B cell (primary cell): ENCODE measurements around the gene NPPB. TPM values are rescaled to one million over a fixed set of nuclear protein-coding genes. Genes with fewer than 3 reads are reported as not detected.

Source experiments
- ATAC-seq: fragments of 200-7000 bp; cut with Tn5 transposase; one replicate; pipeline ENCODE4 v1.10.0; 2021; ENCODE audit warnings: low read depth, mild to moderate bottlenecking, moderate number of reproducible peaks, moderate library complexity
- CTCF ChIA-PET: fragments of 350-600 bp; sonication (Branson Sonifier 250); formaldehyde crosslinking; loops from one replicate; lab custom pipeline; 2021; ENCODE audit warnings: antibody characterized with exemption, inconsistent platforms; lab: Charles Lee
- POLR2A ChIA-PET: fragments of 350-600 bp; sonication (Branson Sonifier 250); formaldehyde crosslinking; loops from one replicate; lab custom pipeline; 2021; ENCODE audit warnings: antibody characterized with exemption; lab: Charles Lee
- DNase-seq: peaks from one replicate; pipeline ENCODE4 v3.0.0; 2013
- H2AFZ ChIP-seq: 2 replicates; pipeline ENCODE4 v1.6.1; 2012; ENCODE audit warnings: mild to moderate bottlenecking, low read depth, low read length; ENCODE audit not compliant: insufficient read depth, poor library complexity, severe bottlenecking
- H3K27ac ChIP-seq, 2 donors: 1 replicate in 1 of 2; 2 replicates in 1 of 2; pipeline ENCODE4 v1.5.1; 2012 to 2013; ENCODE audit warnings: low read length in 2 of 2, mild to moderate bottlenecking in 2 of 2, moderate library complexity in 1 of 2
- H3K27me3 ChIP-seq, 4 experiments: fragments of 200-600 bp in 1 of 4; sonication (generic) in 1 of 4; replicated peaks in 1 of 4; 1 replicate in 2 of 4; 2 replicates in 2 of 4; pipeline versions ENCODE4 v1.6.1 to v1.7.0; 2013 to 2016; ENCODE audit warnings: low read length in 3 of 4, mild to moderate bottlenecking in 2 of 4, mixed read lengths in 1 of 4, moderate library complexity in 1 of 4; ENCODE audit not compliant: insufficient read depth in 4 of 4, control insufficient read depth in 3 of 4; ENCODE audit errors: control extremely low read depth in 1 of 4
- H3K36me3 ChIP-seq, 2 experiments: replicated peaks in 1 of 2; 1 replicate in 1 of 2; 2 replicates in 1 of 2; pipeline versions ENCODE4 v1.6.1 to v1.7.1; 2013; ENCODE audit warnings: low read length in 1 of 2; ENCODE audit not compliant: insufficient read depth in 2 of 2, control insufficient read depth in 1 of 2; ENCODE audit errors: control extremely low read depth in 1 of 2, extremely low read depth in 1 of 2
- H3K4me1 ChIP-seq, 2 donors: fragments of 200-600 bp in 1 of 2; sonication (generic) in 1 of 2; 1 replicate in 1 of 2; 2 replicates in 1 of 2; pipeline versions ENCODE4 v1.5.1 to v1.6.1; 2013 to 2017; ENCODE audit warnings: low read length in 2 of 2; ENCODE audit not compliant: control insufficient read depth in 2 of 2, insufficient read depth in 2 of 2
- H3K4me2 ChIP-seq: replicated peaks from 2 replicates; pipeline ENCODE3; 2012; ENCODE audit warnings: mild to moderate bottlenecking, low read depth, low read length; ENCODE audit not compliant: poor library complexity, severe bottlenecking
- H3K4me3 ChIP-seq, 5 experiments: fragments of 200-600 bp in 1 of 5; sonication (generic) in 1 of 5; 1 replicate in 3 of 5; 2 replicates in 2 of 5; pipeline versions ENCODE4 v1.5.1 to v1.7.0; 2011 to 2016; ENCODE audit warnings: low read length in 4 of 5, mild to moderate bottlenecking in 4 of 5, low read depth in 2 of 5, control low read depth in 1 of 5, moderate library complexity in 1 of 5; ENCODE audit not compliant: insufficient read depth in 1 of 5; ENCODE audit errors: control extremely low read depth in 1 of 5, extremely low read depth in 1 of 5
- H3K79me2 ChIP-seq: fragments of 200-600 bp; sonication (generic); one replicate; pipeline ENCODE4 v1.6.0; 2016; ENCODE audit warnings: low read length; ENCODE audit not compliant: control insufficient read depth, insufficient read depth
- H3K9ac ChIP-seq: fragments of 200-600 bp; sonication (generic); 2 replicates; pipeline ENCODE4 v1.6.1; 2017; ENCODE audit warnings: mild to moderate bottlenecking, low read length, moderate library complexity
- H3K9me3 ChIP-seq, 3 donors: one replicate each; pipeline versions ENCODE4 v1.6.1 to v1.7.1; 2013; ENCODE audit warnings: low read length in 2 of 3; ENCODE audit not compliant: control insufficient read depth in 2 of 3, insufficient read depth in 1 of 3; ENCODE audit errors: control extremely low read depth in 1 of 3
- H4K20me1 ChIP-seq: 2 replicates; pipeline ENCODE4 v1.6.0; 2012; ENCODE audit warnings: mild to moderate bottlenecking, low read length; ENCODE audit not compliant: insufficient read depth, control insufficient read depth, poor library complexity, severe bottlenecking
- H3K27ac Mint-ChIP-seq: one replicate; pipeline ENCODE4 v1.8.0; 2021; ENCODE audit warnings: mixed read lengths
- H3K27me3 Mint-ChIP-seq: one replicate; pipeline ENCODE4 v1.8.0; 2021; ENCODE audit warnings: mixed read lengths
- H3K4me1 Mint-ChIP-seq: one replicate; pipeline ENCODE4 v1.8.0; 2021; ENCODE audit warnings: mixed read lengths
- H3K4me3 Mint-ChIP-seq: one replicate; pipeline ENCODE4 v1.8.0; 2021; ENCODE audit warnings: mixed read lengths
- H3K9me3 Mint-ChIP-seq: one replicate; pipeline ENCODE4 v1.8.0; 2022; ENCODE audit warnings: mixed read lengths; ENCODE audit not compliant: insufficient read depth
- EZH2 ChIP-seq: IDR thresholded peaks from 2 replicates; pipeline ENCODE4 v1.6.1; 2012; ENCODE audit warnings: borderline replicate concordance, low read depth, mild to moderate bottlenecking, moderate library complexity, low read length; ENCODE audit not compliant: insufficient read depth, poor library complexity, severe bottlenecking
- WGBS: methylation state at CpG from one replicate; pipeline ENCODE4 v1.1.5; 2013; ENCODE audit warnings: missing lambda C conversion rate; ENCODE audit not compliant: insufficient coverage; 5-methylcytosine and 5-hydroxymethylcytosine counted together
- intact Hi-C: fragments of 100-400 bp; cut with micrococcal nuclease; formaldehyde crosslinking; loops from one replicate; pipeline ENCODE4 v1.10.0; 2022
- polyA plus RNA-seq: library from polyadenylated mRNA; depleted of rRNA; stranded (reverse); fragments of >200 nt; gene quantifications from 2 replicates; pipeline ENCODE4 v1.2.3, GENCODE V29; 2012
- total RNA-seq, 2 donors: library from RNA; stranded (reverse); fragments of 120-200 nt in 1 of 2; gene quantifications; 1 replicate in 1 of 2; 2 replicates in 1 of 2; pipeline versions ENCODE4 v1.2.3 to v1.2.4, GENCODE V29; 2013 to 2022
- TF ChIP-seq, protein P1 (sequence below): fragments of 200-600 bp; IDR thresholded peaks from one replicate; pipeline ENCODE4 v1.8.0; 2022; ENCODE audit warnings: antibody characterized with exemption, mild to moderate bottlenecking

Gene NPPB
- total and polyA plus RNA-seq, 2 donors (not counting 1 experiment from before 2014, with no cell fraction given) = not detected

DNA sequence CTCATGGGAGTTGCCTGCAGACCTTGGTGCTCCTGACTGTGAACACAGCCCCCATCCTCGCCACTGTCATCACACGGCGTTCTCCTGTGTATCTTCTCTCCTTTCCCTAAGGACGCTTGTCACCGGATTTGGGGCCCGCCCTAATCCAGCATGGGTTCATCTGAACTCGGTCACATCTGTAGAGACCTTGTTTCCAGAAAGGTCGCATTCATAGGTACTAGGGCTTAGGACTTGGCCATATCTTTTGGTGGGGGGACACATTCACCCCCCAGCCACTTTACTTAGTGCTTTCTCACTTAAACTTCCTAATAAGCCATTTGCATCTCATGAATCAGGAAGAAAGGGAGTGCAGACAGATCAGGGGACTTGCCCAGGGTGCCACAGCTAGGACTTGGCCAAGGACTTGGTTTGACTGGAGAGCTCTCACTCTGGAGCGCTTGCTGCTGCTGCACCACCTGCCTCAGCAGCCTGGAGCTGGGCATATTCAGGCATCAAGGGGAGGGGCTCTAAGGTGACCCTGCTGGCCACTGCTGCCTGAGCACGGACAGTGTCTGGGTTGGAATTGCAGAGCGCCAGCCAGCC is 20.9 kb downstream of the NPPB start:
- Histone ChIP-seq H3K36me3 (peaks cover 0 to 91% of the 10 kb centered on the region in 2 experiments), H3K9ac (no peak overlapping the region), H3K79me2 (peaks cover 3% of the 10 kb centered on the region), H3K4me3 (no peak overlapping the region), H3K4me1 (peaks cover 14 to 20% of the 10 kb centered on the region in 2 donors), H3K4me2 (no peak overlapping the region), H4K20me1 (peaks cover 27% of the 10 kb centered on the region), H3K27ac (no peak overlapping the region), H2AFZ (no peak overlapping the region), H3K9me3 (no peaks in the 10 kb centered on the region), H3K27me3 (no peaks in the 10 kb centered on the region)
- no peaks in the 10 kb centered on the region for H3K9me3 Mint-ChIP-seq
- ChIA-PET POLR2A (interaction anchor here (0.7 kb wide), 1 partner anchor 70 kb away, joined by 6 read pairs; no protein-coding TSS in a partner anchor), CTCF (interaction anchor here (0.6 to 5.0 kb wide), 22 partner anchors 10 to 213 kb away, joined by 3 to 36 read pairs (median 4); partner anchors contain the start of gene NPPA)
- no peak for TF ChIP-seq EZH2
- TF ChIP-seq, protein P1, sequence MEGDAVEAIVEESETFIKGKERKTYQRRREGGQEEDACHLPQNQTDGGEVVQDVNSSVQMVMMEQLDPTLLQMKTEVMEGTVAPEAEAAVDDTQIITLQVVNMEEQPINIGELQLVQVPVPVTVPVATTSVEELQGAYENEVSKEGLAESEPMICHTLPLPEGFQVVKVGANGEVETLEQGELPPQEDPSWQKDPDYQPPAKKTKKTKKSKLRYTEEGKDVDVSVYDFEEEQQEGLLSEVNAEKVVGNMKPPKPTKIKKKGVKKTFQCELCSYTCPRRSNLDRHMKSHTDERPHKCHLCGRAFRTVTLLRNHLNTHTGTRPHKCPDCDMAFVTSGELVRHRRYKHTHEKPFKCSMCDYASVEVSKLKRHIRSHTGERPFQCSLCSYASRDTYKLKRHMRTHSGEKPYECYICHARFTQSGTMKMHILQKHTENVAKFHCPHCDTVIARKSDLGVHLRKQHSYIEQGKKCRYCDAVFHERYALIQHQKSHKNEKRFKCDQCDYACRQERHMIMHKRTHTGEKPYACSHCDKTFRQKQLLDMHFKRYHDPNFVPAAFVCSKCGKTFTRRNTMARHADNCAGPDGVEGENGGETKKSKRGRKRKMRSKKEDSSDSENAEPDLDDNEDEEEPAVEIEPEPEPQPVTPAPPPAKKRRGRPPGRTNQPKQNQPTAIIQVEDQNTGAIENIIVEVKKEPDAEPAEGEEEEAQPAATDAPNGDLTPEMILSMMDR = no peak
- WGBS = 97% methylated on average over 9 of the region's 11 CpGs
- H3K27me3 Mint-ChIP-seq = no peaks in the 10 kb centered on the region
- ATAC-seq (no peak), DNase-seq (no peak)
- H3K4me1 Mint-ChIP-seq = peaks cover 23% of the 10 kb centered on the region
- intact Hi-C loops = loop anchor here (1.0 kb wide), 2 partner anchors 56 to 69 kb away; no protein-coding TSS in a partner anchor
- H3K27ac Mint-ChIP-seq = no peak overlapping the region
- no peak overlapping the region for H3K4me3 Mint-ChIP-seq
